ACC112 (cell line): ENCODE data around the gene YTHDF2.

Experiments
- H2AFZ ChIP-seq: fragments of 200-600 bp; sonication (generic); one replicate; pipeline ENCODE4 v1.6.0; 2017; ENCODE audit warnings: antibody characterized with exemption, low read length; ENCODE audit not compliant: unreplicated experiment
- H3K27ac ChIP-seq: fragments of 200-600 bp; sonication (generic); 2 replicates; pipeline ENCODE4 v1.5.1; 2014; ENCODE audit warnings: low read depth, mild to moderate bottlenecking, antibody characterized with exemption, low read length, moderate library complexity
- H3K27me3 ChIP-seq: fragments of 200-600 bp; sonication (generic); 2 replicates; pipeline ENCODE4 v1.6.1; 2014; ENCODE audit warnings: mild to moderate bottlenecking, antibody characterized with exemption, low read length, moderate library complexity, mixed read lengths; ENCODE audit not compliant: insufficient read depth
- H3K36me3 ChIP-seq: fragments of 200-600 bp; sonication (generic); 2 replicates; pipeline ENCODE4 v1.6.1; 2016; ENCODE audit warnings: mild to moderate bottlenecking, antibody characterized with exemption, low read length, moderate library complexity, mixed read lengths; ENCODE audit not compliant: insufficient read depth
- H3K4me1 ChIP-seq: fragments of 200-600 bp; sonication (generic); one replicate; pipeline ENCODE4 v1.6.1; 2016; ENCODE audit warnings: low read length, mixed read lengths; ENCODE audit not compliant: insufficient read depth, unreplicated experiment, control insufficient read depth
- H3K4me3 ChIP-seq: fragments of 200-600 bp; sonication (generic); 2 replicates; pipeline ENCODE4 v1.5.1; 2014; ENCODE audit warnings: mild to moderate bottlenecking, low read depth, low read length
- H3K79me2 ChIP-seq: fragments of 200-600 bp; sonication (generic); one replicate; pipeline ENCODE4 v1.6.0; 2016; ENCODE audit warnings: low read length; ENCODE audit not compliant: control insufficient read depth, unreplicated experiment, insufficient read depth

The YTHDF2 gene

GRCh38 chr1:28801461-28801860 lies 64.7 kb downstream of the YTHDF2 start:
- no peaks in the 10 kb centered on the region for H3K79me2 ChIP-seq
- no peak overlapping the region for H2AFZ ChIP-seq
- H3K27me3 ChIP-seq: peaks cover 10% of the 10 kb centered on the region; the same call in 1 of the 2 replicates
- H3K4me3 ChIP-seq: no peak overlapping the region
- H3K27ac ChIP-seq: no peak overlapping the region
- no peaks in the 10 kb centered on the region for H3K36me3 ChIP-seq
- H3K4me1 ChIP-seq: no peaks in the 10 kb centered on the region

- Histone ChIP-seq H3K27ac (no peak overlapping the region), H3K36me3 (no peaks in the 10 kb centered on the region), H2AFZ (no peak overlapping the region), H3K27me3 (peaks cover 10% of the 10 kb centered on the region; the same call in 1 of the 2 replicates), H3K4me1 (no peaks in the 10 kb centered on the region), H3K4me3 (no peak overlapping the region), H3K79me2 (no peaks in the 10 kb centered on the region)
Measured at GRCh38 chr1:28803051-28803450, 66.3 kb downstream of the YTHDF2 start.

GRCh38 chr1:28803662-28804061 lies 66.9 kb downstream of the YTHDF2 start:
- no peak overlapping the region for H3K4me3 ChIP-seq
- H3K27ac ChIP-seq: no peak overlapping the region
- peaks cover 10% of the 10 kb centered on the region; the same call in 1 of the 2 replicates for H3K27me3 ChIP-seq
- H3K79me2 ChIP-seq: no peaks in the 10 kb centered on the region
- H2AFZ ChIP-seq: no peak overlapping the region
- no peaks in the 10 kb centered on the region for H3K4me1 ChIP-seq
- H3K36me3 ChIP-seq: no peaks in the 10 kb centered on the region

- Histone ChIP-seq H3K79me2 (no peaks in the 10 kb centered on the region), H3K27me3 (peaks cover 10% of the 10 kb centered on the region; the same call in 1 of the 2 replicates), H3K36me3 (no peaks in the 10 kb centered on the region), H3K4me1 (no peaks in the 10 kb centered on the region), H3K27ac (no peak overlapping the region), H3K4me3 (no peak overlapping the region), H2AFZ (no peak overlapping the region)
Measured at GRCh38 chr1:28804071-28804470, 67.3 kb downstream of the YTHDF2 start.

GRCh38 chr1:28807046-28807445 lies 70.3 kb downstream of the YTHDF2 start:
- Histone ChIP-seq H3K27me3 (peaks cover 31% of the 10 kb centered on the region), H3K36me3 (no peaks in the 10 kb centered on the region), H3K4me1 (no peaks in the 10 kb centered on the region), H3K4me3 (no peak overlapping the region), H3K79me2 (no peaks in the 10 kb centered on the region), H3K27ac (no peak overlapping the region), H2AFZ (no peak overlapping the region)

GRCh38 chr1:28807986-28808385 lies 71.2 kb downstream of the YTHDF2 start:
- Histone ChIP-seq H3K27me3 (peaks cover 39% of the 10 kb centered on the region), H3K4me1 (no peaks in the 10 kb centered on the region), H3K27ac (no peak overlapping the region), H2AFZ (no peak overlapping the region), H3K36me3 (no peaks in the 10 kb centered on the region), H3K79me2 (no peaks in the 10 kb centered on the region), H3K4me3 (no peak overlapping the region)

GRCh38 chr1:28811369-28811765 lies 74.6 kb downstream of the YTHDF2 start:
- Histone ChIP-seq H3K79me2 (no peaks in the 10 kb centered on the region), H3K4me3 (no peak overlapping the region), H2AFZ (no peak overlapping the region), H3K36me3 (no peaks in the 10 kb centered on the region), H3K27me3 (peaks cover 68% of the 10 kb centered on the region), H3K27ac (no peak overlapping the region), H3K4me1 (no peaks in the 10 kb centered on the region)

GRCh38 chr1:28811766-28812668 lies 75.3 kb downstream of the YTHDF2 start, which contains the start of gene OPRD1:
Gene OPRD1 (plus strand): TSS chr1:28812170. CDS start chr1:28812384, 214 bp downstream.
- no peak within 1 kb of the TSS for H3K27ac ChIP-seq
- H3K79me2 ChIP-seq: no peaks in the 10 kb centered on the region
- H3K4me3 ChIP-seq: no peak within 1 kb of the TSS
- no peaks in the 10 kb centered on the region for H3K36me3 ChIP-seq
- H3K27me3 ChIP-seq: peaks cover 74% of the 10 kb centered on the region
- H2AFZ ChIP-seq: no peak within 1 kb of the TSS
- H3K4me1 ChIP-seq: no peaks in the 10 kb centered on the region

GRCh38 chr1:28812669-28813468 lies 76.1 kb downstream of the YTHDF2 start:
- Histone ChIP-seq H3K4me1 (no peaks in the 10 kb centered on the region), H3K27ac (no peak overlapping the region), H3K36me3 (no peaks in the 10 kb centered on the region), H3K79me2 (no peaks in the 10 kb centered on the region), H3K4me3 (no peak overlapping the region), H2AFZ (no peak overlapping the region), H3K27me3 (peaks cover 79% of the 10 kb centered on the region)

GRCh38 chr1:28813931-28814465 lies 77.3 kb downstream of the YTHDF2 start:
- no peak overlapping the region for H2AFZ ChIP-seq
- H3K36me3 ChIP-seq: no peaks in the 10 kb centered on the region
- H3K4me1 ChIP-seq: no peaks in the 10 kb centered on the region
- H3K27me3 ChIP-seq: peaks cover 85% of the 10 kb centered on the region
- H3K27ac ChIP-seq: no peak overlapping the region
- no peak overlapping the region for H3K4me3 ChIP-seq
- H3K79me2 ChIP-seq: no peaks in the 10 kb centered on the region
